ENCODE measurements around the gene COL15A1.

The COL15A1 gene

DNA sequence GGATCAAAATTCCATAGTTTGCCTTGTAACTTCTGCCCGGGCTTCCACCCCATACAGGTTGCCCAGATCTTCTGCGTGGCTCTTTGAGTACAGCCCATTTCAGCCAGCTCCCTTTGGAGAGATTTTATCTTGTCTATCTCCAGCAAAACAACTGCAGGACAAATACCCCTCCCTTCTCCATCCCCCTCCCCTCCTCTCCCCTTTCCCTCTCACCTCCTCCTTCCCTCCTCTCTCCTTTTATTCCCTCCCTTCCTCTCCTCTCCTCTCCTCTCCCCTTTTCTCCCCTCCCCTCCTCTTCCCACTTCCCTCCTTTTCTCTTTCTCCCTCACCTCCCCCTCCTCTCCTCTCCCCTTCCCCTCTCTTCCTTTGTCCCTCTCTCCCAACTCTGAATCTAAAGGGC is 58.2 kb downstream of the COL15A1 start:
- peaks cover 10% of the 10 kb centered on the region for H3K4me1 Mint-ChIP-seq

DNA sequence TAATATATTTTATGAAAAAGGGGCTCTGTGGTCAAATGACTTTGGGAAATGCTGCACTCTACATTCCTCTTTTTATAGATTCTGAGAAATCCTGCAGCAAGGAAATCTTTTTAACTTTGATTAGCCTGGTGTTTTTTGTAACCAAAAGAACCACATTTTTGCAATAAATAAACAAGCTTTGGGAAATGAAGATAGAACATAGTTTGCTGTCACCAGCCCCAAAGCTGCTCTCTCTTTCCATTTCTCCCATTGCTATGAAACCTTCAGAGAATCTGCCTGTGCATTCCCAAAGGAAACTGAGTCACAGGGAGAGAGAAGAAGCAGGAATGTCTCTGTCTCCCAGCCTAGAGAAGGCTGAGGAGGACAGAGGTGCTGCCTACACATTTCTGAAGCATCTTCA is 59.0 kb downstream of the COL15A1 start:
- no peaks in the 10 kb centered on the region for H3K36me3 Mint-ChIP-seq (ENCODE audit: low read depth)
- H3K4me3 Mint-ChIP-seq, result no peak overlapping the region
- peaks cover 10% of the 10 kb centered on the region for H3K4me1 Mint-ChIP-seq
- peaks cover 21% of the 10 kb centered on the region for H3K27me3 Mint-ChIP-seq (ENCODE audit: low read depth, poor library complexity)
- TF ChIP-seq, protein P1, sequence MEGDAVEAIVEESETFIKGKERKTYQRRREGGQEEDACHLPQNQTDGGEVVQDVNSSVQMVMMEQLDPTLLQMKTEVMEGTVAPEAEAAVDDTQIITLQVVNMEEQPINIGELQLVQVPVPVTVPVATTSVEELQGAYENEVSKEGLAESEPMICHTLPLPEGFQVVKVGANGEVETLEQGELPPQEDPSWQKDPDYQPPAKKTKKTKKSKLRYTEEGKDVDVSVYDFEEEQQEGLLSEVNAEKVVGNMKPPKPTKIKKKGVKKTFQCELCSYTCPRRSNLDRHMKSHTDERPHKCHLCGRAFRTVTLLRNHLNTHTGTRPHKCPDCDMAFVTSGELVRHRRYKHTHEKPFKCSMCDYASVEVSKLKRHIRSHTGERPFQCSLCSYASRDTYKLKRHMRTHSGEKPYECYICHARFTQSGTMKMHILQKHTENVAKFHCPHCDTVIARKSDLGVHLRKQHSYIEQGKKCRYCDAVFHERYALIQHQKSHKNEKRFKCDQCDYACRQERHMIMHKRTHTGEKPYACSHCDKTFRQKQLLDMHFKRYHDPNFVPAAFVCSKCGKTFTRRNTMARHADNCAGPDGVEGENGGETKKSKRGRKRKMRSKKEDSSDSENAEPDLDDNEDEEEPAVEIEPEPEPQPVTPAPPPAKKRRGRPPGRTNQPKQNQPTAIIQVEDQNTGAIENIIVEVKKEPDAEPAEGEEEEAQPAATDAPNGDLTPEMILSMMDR (IDR thresholded peaks at IDR 0.05), result no peak
- peaks cover 10% of the 10 kb centered on the region for H3K9me3 Mint-ChIP-seq
- DNase-seq, result no peak
- H3K27ac Mint-ChIP-seq, result no peak overlapping the region

More for the DNA sequence above, 58.2 kb downstream of the COL15A1 start:
- Mint-ChIP-seq H3K27ac (no peak overlapping the region), H3K36me3 (ENCODE audit: low read depth) (no peaks in the 10 kb centered on the region), H3K4me3 (no peak overlapping the region), H3K9me3 (peaks cover 3% of the 10 kb centered on the region), H3K27me3 (ENCODE audit: low read depth, poor library complexity) (peaks cover 22% of the 10 kb centered on the region)
- TF ChIP-seq, protein P1 (IDR thresholded peaks at IDR 0.05), result no peak
- DNase-seq, result no peak

DNA sequence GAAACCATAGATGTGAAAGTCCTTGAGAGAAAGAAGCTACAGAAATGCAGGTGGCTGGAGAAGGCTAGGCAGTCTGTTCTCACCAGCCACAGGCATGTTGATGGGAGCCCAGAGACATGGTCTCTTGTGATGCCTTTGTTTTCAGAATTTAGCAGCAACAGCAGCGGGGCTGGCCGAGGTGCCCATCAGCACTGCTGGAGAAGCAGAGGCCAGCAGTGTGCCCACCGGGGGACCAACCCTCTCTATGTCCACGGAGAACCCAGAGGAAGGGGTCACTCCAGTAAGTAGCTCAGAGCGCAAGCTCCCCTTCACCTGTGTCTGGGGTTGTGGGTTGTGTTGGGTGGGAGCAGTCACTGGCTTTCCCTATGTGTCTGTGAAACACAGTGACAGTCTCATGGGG is 59.6 kb downstream of the COL15A1 start:
- peaks cover 5% of the 10 kb centered on the region for H3K4me1 Mint-ChIP-seq
- peaks cover 21% of the 10 kb centered on the region for H3K27me3 Mint-ChIP-seq (ENCODE audit: low read depth, poor library complexity)
- DNase-seq, result no peak
- H3K27ac Mint-ChIP-seq, result no peak overlapping the region
- H3K4me3 Mint-ChIP-seq, result no peak overlapping the region
- H3K36me3 Mint-ChIP-seq (ENCODE audit: low read depth), result no peaks in the 10 kb centered on the region
- H3K9me3 Mint-ChIP-seq, result peaks cover 12% of the 10 kb centered on the region
- TF ChIP-seq, protein P1 (IDR thresholded peaks at IDR 0.05), result no peak

DNA sequence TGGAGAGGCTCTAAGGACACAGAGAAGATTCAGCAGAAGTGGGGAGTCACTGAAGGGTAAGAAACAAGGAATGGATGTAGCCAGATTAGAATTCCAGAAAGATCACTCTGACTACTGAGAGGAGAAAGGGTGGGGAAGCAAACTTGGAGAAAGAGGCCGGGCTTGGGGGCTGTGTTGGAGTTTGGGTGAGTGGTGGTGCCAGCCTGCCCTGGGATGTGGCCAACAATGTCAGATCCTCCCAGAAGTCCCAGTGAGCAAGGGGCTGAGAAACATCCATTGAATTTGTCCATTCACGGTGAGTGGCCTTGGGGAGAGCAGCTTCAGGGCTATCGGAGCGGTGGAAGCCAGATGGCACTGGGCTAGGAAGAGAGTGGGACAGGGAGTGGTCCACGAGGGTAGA is 60.4 kb downstream of the COL15A1 start:
- Mint-ChIP-seq H3K4me1 (no peaks in the 10 kb centered on the region), H3K27ac (no peak overlapping the region), H3K4me3 (no peak overlapping the region), H3K27me3 (ENCODE audit: low read depth, poor library complexity) (peaks cover 21% of the 10 kb centered on the region), H3K36me3 (ENCODE audit: low read depth) (no peaks in the 10 kb centered on the region), H3K9me3 (peaks cover 19% of the 10 kb centered on the region)
- DNase-seq, result no peak
- TF ChIP-seq, protein P1 (IDR thresholded peaks at IDR 0.05), result no peak

DNA sequence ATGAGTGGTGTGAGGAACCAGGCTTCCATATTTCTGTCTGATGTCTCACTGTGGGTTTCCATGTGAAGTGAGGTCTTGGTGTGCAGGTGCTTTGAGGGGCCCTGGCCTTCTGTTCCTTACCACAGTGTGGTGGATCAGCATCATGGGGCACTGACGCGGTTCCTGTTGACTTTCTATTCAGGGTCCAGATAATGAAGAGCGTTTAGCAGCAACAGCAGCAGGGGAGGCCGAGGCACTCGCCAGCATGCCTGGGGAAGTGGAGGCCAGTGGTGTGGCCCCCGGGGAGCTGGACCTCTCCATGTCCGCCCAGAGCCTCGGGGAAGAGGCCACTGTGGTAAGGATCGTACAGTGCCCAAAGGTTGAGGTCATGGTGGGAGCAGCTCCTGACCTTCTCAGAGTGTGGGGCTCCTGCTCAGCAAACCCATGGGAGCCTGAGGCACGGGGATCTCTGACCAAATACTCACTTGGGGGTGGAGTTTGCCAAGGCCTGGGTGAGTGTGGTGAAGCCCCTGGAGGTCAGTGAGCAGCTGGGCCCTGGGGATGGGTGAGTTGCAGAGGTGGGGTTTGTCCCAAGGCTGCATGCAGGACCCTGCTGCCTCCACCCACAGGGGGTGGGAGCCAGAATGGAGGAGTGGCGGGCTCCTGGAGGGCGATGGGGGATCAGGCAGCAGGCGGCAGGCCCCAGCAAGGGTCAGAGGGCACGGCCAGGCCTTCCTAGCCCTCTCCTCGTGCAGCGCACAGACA is 61.2 kb downstream of the COL15A1 start:
- H3K36me3 Mint-ChIP-seq (ENCODE audit: low read depth), result peaks cover under 1% of the 10 kb centered on the region
- H3K27me3 Mint-ChIP-seq (ENCODE audit: low read depth, poor library complexity), result peaks cover 21% of the 10 kb centered on the region
- no peak overlapping the region for H3K27ac Mint-ChIP-seq
- H3K9me3 Mint-ChIP-seq, result peaks cover 27% of the 10 kb centered on the region
- H3K4me3 Mint-ChIP-seq, result no peak overlapping the region
- H3K4me1 Mint-ChIP-seq, result no peaks in the 10 kb centered on the region
- DNase-seq, result no peak
- TF ChIP-seq, protein P1 (IDR thresholded peaks at IDR 0.05), result no peak

DNA sequence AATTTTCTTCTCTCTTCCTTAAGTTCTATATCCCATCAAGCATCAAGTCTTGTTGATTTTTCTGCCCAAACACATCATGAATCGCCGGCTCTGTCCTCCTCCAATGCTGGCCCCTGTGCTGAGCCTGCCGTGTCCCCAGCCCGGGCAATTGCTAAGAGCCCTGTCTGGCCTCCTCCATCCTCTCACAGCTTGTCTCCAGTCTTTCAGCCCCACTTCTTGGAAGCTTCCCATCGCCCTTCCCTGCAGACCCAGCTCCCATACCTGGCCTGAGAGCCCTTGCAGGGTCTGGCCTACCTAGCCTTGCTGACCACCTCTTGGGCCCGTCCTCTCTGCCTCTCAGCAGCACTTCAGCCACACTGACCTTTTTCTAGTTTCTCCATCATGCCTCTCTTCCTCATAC is 61.9 kb downstream of the COL15A1 start:
- H3K27me3 Mint-ChIP-seq (ENCODE audit: low read depth, poor library complexity), result peaks cover 21% of the 10 kb centered on the region
- peak overlapping the region; percentile 40 for H3K27ac Mint-ChIP-seq
- no peak overlapping the region for H3K4me3 Mint-ChIP-seq
- DNase-seq, result no peak
- TF ChIP-seq, protein P1 (IDR thresholded peaks at IDR 0.05), result no peak
- H3K9me3 Mint-ChIP-seq, result peaks cover 34% of the 10 kb centered on the region
- no peaks in the 10 kb centered on the region for H3K4me1 Mint-ChIP-seq
- peaks cover 5% of the 10 kb centered on the region for H3K36me3 Mint-ChIP-seq (ENCODE audit: low read depth)
